Osteocyte (in vitro differentiated cells): ENCODE data around the gene MIA3. TPM values are rescaled to one million over a fixed set of nuclear protein-coding genes. Genes with fewer than 3 reads are reported as not detected.

Experiments
- DNase-seq: peaks from one replicate; pipeline ENCODE4 v3.0.0; 2021; ENCODE audit warnings: mixed read lengths; ENCODE audit not compliant: unreplicated experiment; ENCODE audit errors: extremely low spot score
- H3K27ac Mint-ChIP-seq: one replicate; pipeline ENCODE4 v1.8.0; 2021; ENCODE audit warnings: mild to moderate bottlenecking, mixed read lengths; ENCODE audit not compliant: unreplicated experiment
- H3K27me3 Mint-ChIP-seq: one replicate; pipeline ENCODE4 v1.8.0; 2021; ENCODE audit warnings: mixed read lengths; ENCODE audit not compliant: unreplicated experiment
- H3K36me3 Mint-ChIP-seq: one replicate; pipeline ENCODE4 v1.8.0; 2021; ENCODE audit warnings: mixed read lengths; ENCODE audit not compliant: unreplicated experiment
- H3K4me1 Mint-ChIP-seq: one replicate; pipeline ENCODE4 v1.8.0; 2021; ENCODE audit warnings: mixed read lengths; ENCODE audit not compliant: unreplicated experiment
- H3K4me3 Mint-ChIP-seq: one replicate; pipeline ENCODE4 v1.8.0; 2021; ENCODE audit warnings: mild to moderate bottlenecking, moderate library complexity, mixed read lengths; ENCODE audit not compliant: unreplicated experiment
- H3K9me3 Mint-ChIP-seq: one replicate; pipeline ENCODE4 v1.8.0; 2021; ENCODE audit warnings: mixed read lengths; ENCODE audit not compliant: unreplicated experiment
- total RNA-seq: library from RNA; stranded (reverse); gene quantifications from 2 replicates; pipeline ENCODE4 v1.2.1, GENCODE V29; 2021
- TF ChIP-seq, protein P1 (sequence below): fragments of 200-600 bp; sonication (generic); IDR thresholded peaks from 2 replicates; pipeline ENCODE4 v1.5.0; 2021; ENCODE audit warnings: antibody characterized with exemption, mild to moderate bottlenecking, moderate library complexity

MIA3 gene
- total RNA-seq, 1 donor from 2014 or later: 83.6 TPM

DNA sequence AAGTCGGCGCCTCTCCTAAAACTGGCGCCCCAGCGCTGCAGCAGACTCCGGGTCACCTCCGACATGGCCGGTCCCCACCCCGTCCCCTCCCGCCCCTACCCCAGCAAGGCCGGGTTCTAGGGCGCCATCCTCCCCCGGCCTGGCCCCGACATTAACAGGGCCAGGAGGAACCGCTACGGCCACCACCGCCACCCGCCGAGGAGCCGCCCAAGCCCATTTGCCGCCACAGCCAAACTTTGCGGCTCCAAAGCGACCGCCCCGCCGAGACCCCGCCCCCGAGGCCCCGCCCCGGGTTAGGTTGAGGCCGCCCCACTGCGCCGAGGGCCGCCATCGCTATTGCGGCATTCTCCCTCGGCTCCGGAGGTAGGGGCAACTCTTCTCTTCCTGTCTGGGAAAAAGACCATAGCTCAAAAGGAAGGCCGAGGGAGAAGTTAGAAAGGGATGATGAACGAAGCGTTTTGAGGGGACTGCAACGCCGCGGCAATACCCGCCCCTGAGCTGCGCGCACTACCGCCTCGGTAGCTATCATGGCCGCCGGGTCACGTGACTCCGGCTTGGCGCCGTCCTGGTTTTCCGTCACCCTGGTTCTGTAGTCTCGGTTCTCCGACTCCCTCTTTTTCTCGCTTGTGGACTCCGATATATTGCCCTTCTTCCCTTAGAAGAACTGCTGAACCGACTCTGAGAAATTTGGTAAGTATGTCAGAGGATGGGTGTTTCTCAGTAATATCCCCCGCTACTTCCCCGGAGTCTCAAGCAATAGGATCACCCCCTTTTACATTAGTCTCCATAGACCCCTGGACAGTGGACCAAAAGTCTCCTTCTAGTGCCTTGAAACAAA, 94.6 kb downstream of the MIA3 start, which contains the start of the genes AIDA and BROX:
AIDA (minus strand) TSS at position 239 of the 838 bp plus-strand sequence; CDS start at position 65, 174 bp downstream.
BROX (plus strand) TSS at position 312 of the 838 bp plus-strand sequence. CDS start 3,136 bp downstream, outside the sequence.
- TF ChIP-seq, protein P1, sequence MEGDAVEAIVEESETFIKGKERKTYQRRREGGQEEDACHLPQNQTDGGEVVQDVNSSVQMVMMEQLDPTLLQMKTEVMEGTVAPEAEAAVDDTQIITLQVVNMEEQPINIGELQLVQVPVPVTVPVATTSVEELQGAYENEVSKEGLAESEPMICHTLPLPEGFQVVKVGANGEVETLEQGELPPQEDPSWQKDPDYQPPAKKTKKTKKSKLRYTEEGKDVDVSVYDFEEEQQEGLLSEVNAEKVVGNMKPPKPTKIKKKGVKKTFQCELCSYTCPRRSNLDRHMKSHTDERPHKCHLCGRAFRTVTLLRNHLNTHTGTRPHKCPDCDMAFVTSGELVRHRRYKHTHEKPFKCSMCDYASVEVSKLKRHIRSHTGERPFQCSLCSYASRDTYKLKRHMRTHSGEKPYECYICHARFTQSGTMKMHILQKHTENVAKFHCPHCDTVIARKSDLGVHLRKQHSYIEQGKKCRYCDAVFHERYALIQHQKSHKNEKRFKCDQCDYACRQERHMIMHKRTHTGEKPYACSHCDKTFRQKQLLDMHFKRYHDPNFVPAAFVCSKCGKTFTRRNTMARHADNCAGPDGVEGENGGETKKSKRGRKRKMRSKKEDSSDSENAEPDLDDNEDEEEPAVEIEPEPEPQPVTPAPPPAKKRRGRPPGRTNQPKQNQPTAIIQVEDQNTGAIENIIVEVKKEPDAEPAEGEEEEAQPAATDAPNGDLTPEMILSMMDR: no peak
- Mint-ChIP-seq H3K36me3 (peaks cover 8% of the 10 kb centered on the region), H3K27ac (peak within 1 kb of the TSS; percentile 100), H3K27me3 (no peaks in the 10 kb centered on the region), H3K4me3 (peak within 1 kb of the TSS; percentile 95), H3K9me3 (no peaks in the 10 kb centered on the region), H3K4me1 (peaks cover 35% of the 10 kb centered on the region)
- peak; percentile 97 for DNase-seq

DNA sequence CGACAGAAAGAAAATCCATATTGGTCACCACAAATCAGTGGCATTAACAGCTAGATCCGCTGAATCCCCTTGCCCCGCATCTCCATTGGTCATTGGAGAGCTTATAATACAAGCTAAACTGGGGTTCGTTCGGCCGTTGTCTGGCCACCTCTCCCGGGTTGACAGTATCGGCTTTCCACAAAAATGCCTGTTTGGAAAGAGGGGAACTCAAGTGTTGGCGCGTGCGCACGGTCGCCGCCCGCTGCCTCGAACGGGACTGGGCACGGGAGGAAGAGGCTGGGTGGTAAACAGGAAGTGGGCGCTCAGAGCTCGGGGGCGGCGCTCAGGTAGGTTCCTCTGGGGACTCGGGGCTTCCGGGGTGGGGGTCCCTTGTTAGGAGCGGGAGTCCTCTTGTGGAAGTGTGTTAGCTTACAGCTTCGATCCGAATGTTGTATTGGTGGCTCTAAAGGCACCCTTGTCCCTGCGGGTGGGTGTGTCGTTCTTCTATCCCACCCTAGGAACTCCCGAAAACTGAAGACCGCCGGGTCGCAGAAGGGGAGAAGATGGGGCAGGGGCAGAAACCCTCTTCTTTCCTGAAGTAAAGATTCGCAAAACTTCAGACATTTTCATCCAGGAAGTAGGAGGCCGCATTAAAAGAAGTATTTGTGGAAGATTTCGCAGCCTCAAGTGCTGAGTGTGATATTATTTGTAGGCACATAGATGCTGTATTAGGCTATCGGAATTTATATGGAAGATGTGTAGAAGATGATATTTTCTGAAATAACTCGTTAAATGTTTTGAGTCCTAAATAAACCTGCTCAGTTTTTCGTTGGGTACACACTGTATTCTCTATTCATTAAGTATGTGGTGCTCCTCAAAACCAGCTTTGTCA, 95.4 kb downstream of the MIA3 start:
- TF ChIP-seq, protein P1: no peak
- DNase-seq: peak; percentile 95
- Mint-ChIP-seq H3K27ac (peak overlapping the region; percentile 100), H3K4me3 (peak overlapping the region; percentile 95), H3K4me1 (peaks cover 33% of the 10 kb centered on the region), H3K9me3 (no peaks in the 10 kb centered on the region), H3K36me3 (peaks cover 8% of the 10 kb centered on the region), H3K27me3 (no peaks in the 10 kb centered on the region)

DNA sequence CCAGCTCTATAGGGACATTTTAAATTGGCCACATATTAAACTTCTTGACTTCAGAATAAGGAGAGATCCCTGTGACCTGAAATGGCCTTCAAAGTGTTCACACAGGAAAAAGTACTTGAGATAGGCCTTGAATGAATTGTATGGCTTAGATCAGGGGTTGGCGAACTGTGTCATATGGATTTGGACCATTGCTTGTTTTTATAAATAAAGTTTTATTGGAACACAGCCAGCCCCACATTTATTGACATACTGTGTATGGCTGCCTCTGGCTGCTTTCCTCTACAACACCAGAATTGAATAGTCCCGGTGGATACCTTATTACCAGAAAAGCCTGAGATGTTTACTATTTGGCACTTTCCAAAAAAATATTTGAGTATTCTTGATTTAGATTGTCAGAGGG, 98.5 kb downstream of the MIA3 start:
- H3K9me3 Mint-ChIP-seq: no peaks in the 10 kb centered on the region
- no peak overlapping the region for H3K27ac Mint-ChIP-seq
- TF ChIP-seq, protein P1: no peak
- H3K4me1 Mint-ChIP-seq: peaks cover 10% of the 10 kb centered on the region
- DNase-seq: no peak
- peaks cover 32% of the 10 kb centered on the region for H3K36me3 Mint-ChIP-seq
- H3K4me3 Mint-ChIP-seq: no peak overlapping the region
- H3K27me3 Mint-ChIP-seq: no peaks in the 10 kb centered on the region

Other genes with a start within 250 kb of the MIA3 start
- 0.13 TPM in 1 of 2 replicates, not detected in the other for gene HHIPL2, start 70.0 kb upstream of the MIA3 start, total RNA-seq
- 6.1 and 6.3 TPM in 2 replicates for gene TAF1A, start 28.2 kb upstream of the MIA3 start, total RNA-seq
- gene AIDA, start 94.4 kb downstream of the MIA3 start, total RNA-seq: 64.5 and 65.2 TPM in 2 replicates
- 41.4 and 45.1 TPM in 2 replicates for gene BROX, start 94.5 kb downstream of the MIA3 start, total RNA-seq
- not detected in 2 replicates for gene FAM177B, start 119.1 kb downstream of the MIA3 start, total RNA-seq
- 4.1 and 4.9 TPM in 2 replicates for gene DISP1, start 196.9 kb downstream of the MIA3 start, total RNA-seq